HCT116 (cell line): ENCODE data around the gene TMTC1. TPM values are rescaled to one million over a fixed set of nuclear protein-coding genes. Genes with fewer than 3 reads are reported as not detected.

Experiments
- ATAC-seq: fragments of 200-7000 bp; cut with Tn5 transposase; 2 replicates; pipeline ENCODE4 v1.9.1; 2020; ENCODE audit warnings: mild to moderate bottlenecking, moderate library complexity
- BruUV-seq: library from RNA; stranded (reverse); fragments of 400-500 nt; replicated peaks from 2 replicates; lab custom pipeline; 2021; lab: Mats Ljungman, UMichigan
- CTCF ChIA-PET: fragments of 300-600 bp; sonication (Branson Sonifier 250); formaldehyde crosslinking; loops from one replicate; lab custom pipeline; 2021; ENCODE audit warnings: antibody characterized with exemption; lab: Charles Lee
- POLR2A ChIA-PET: fragments of 300-600, 350-600 bp; sonication (Branson Sonifier 250); formaldehyde crosslinking; loops from one replicate; lab custom pipeline; 2021; ENCODE audit warnings: antibody characterized with exemption; lab: Charles Lee
- RAD21 ChIA-PET, 2 experiments: fragments of 300-600 bp; sonication (Branson Sonifier 250); formaldehyde crosslinking; loops; one replicate each; lab custom pipeline; 2023; ENCODE audit warnings: low total read pairs in 2 of 2; ENCODE audit not compliant: uncharacterized antibody in 2 of 2, unreplicated experiment in 2 of 2, low non-redundant PET in 1 of 2; lab: Charles Lee
- DNase-seq: peaks from one replicate; pipeline ENCODE4 v3.0.0-alpha.2; 2010; ENCODE audit warnings: low read depth, low spot score
- H2AFZ ChIP-seq: fragments of 200-600 bp; shearing (Covaris generic), sonication (generic); 2 replicates; pipeline ENCODE4 v1.6.1; 2017; ENCODE audit warnings: low read depth, mixed run types, mixed read lengths, antibody characterized with exemption, low read length; ENCODE audit not compliant: poor library complexity, severe bottlenecking
- H3K27ac ChIP-seq: 2 replicates; pipeline ENCODE4 v1.5.1; 2012; ENCODE audit warnings: low read depth, low read length
- H3K27me3 ChIP-seq: fragments of 200-600 bp; sonication (generic); 2 replicates; pipeline ENCODE4 v1.6.1; 2016; ENCODE audit warnings: mixed run types, low read length, mixed read lengths; ENCODE audit not compliant: insufficient read depth
- H3K36me3 ChIP-seq, 2 experiments: fragments of 200-500 bp in 1 of 2; fragments of 200-600 bp in 1 of 2; sonication (Bioruptor generic) in 1 of 2; sonication (generic) in 1 of 2; 2 replicates each; pipeline versions ENCODE4 v1.5.1 to v1.6.1; 2014 to 2016; ENCODE audit warnings: low read length in 2 of 2, inconsistent platforms in 1 of 2, mixed read lengths in 1 of 2, mixed run types in 1 of 2; ENCODE audit not compliant: insufficient read depth in 2 of 2, control insufficient read depth in 1 of 2
- H3K4me1 ChIP-seq, 2 experiments: fragments of 200-600 bp in 1 of 2; sonication (generic) in 1 of 2; 2 replicates each; pipeline versions ENCODE4 v1.5.1 to v1.6.1; 2012 to 2017; ENCODE audit warnings: low read length in 2 of 2, inconsistent platforms in 1 of 2, mild to moderate bottlenecking in 1 of 2, mixed read lengths in 1 of 2, mixed run types in 1 of 2, moderate library complexity in 1 of 2; ENCODE audit not compliant: insufficient read depth in 2 of 2, control insufficient read depth in 1 of 2
- H3K4me2 ChIP-seq: fragments of 200-600 bp; sonication (generic); 2 replicates; pipeline ENCODE4 v1.6.1; 2017; ENCODE audit warnings: mixed run types, low read length, mixed read lengths
- H3K4me3 ChIP-seq, 2 experiments: fragments of 200-600 bp in 1 of 2; sonication (generic) in 1 of 2; replicated peaks in 1 of 2; 2 replicates each; pipeline ENCODE4 v1.5.1; 2011 to 2016; ENCODE audit warnings: low read length in 2 of 2, control low read depth in 1 of 2, low read depth in 1 of 2, mild to moderate bottlenecking in 1 of 2, mixed read lengths in 1 of 2, mixed run types in 1 of 2
- H3K79me2 ChIP-seq: fragments of 200-600 bp; sonication (generic); 2 replicates; pipeline ENCODE4 v1.6.1; 2017; ENCODE audit warnings: mild to moderate bottlenecking, mixed run types, low read length, moderate library complexity, mixed read lengths; ENCODE audit not compliant: insufficient read depth
- H3K9ac ChIP-seq: fragments of 200-600 bp; sonication (generic); 2 replicates; pipeline ENCODE4 v1.6.1; 2016; ENCODE audit warnings: low read length, mixed read lengths
- H3K9me2 ChIP-seq: fragments of 200-600 bp; sonication (generic), shearing (Covaris generic); 2 replicates; pipeline ENCODE4 v1.6.1; 2017; ENCODE audit warnings: mixed run types, mild to moderate bottlenecking, moderate library complexity; ENCODE audit not compliant: insufficient read depth
- H3K9me3 ChIP-seq, 2 experiments: fragments of 200-500 bp in 1 of 2; fragments of 200-600 bp in 1 of 2; sonication (Bioruptor generic) in 1 of 2; sonication (generic) in 1 of 2; 2 replicates each; pipeline ENCODE4 v1.6.1; 2014 to 2017; ENCODE audit warnings: low read length in 2 of 2, mixed read lengths in 2 of 2, inconsistent platforms in 1 of 2, low read depth in 1 of 2, mild to moderate bottlenecking in 1 of 2, mixed run types in 1 of 2, moderate library complexity in 1 of 2; ENCODE audit not compliant: control insufficient read depth in 1 of 2, insufficient read depth in 1 of 2
- H4K20me1 ChIP-seq: fragments of 200-600 bp; sonication (generic), shearing (Covaris generic); 2 replicates; pipeline ENCODE4 v1.6.1; 2017; ENCODE audit warnings: mixed run types, mild to moderate bottlenecking, moderate library complexity; ENCODE audit not compliant: insufficient read depth
- FOSL1 ChIP-seq: IDR thresholded peaks from 2 replicates; pipeline ENCODE4 v1.6.1; 2012; ENCODE audit warnings: low read depth
- JUND ChIP-seq: IDR thresholded peaks from 2 replicates; pipeline ENCODE4 v1.6.1; 2012
- POLR2AphosphoS5 ChIP-seq: IDR thresholded peaks from 2 replicates; pipeline ENCODE4 v1.6.1; 2011; ENCODE audit warnings: mild to moderate bottlenecking, low read depth, low read length, moderate library complexity
- RAD21 ChIP-seq: IDR thresholded peaks from 2 replicates; pipeline ENCODE4 v1.6.1; 2012; ENCODE audit warnings: low read depth, mild to moderate bottlenecking
- REST ChIP-seq: IDR thresholded peaks from 2 replicates; pipeline ENCODE4 v1.6.1; 2012; ENCODE audit warnings: low read depth
- TCF7L2 ChIP-seq: IDR thresholded peaks from 2 replicates; pipeline ENCODE4 v1.7.0; 2011; ENCODE audit warnings: borderline replicate concordance, inconsistent platforms; ENCODE audit not compliant: insufficient read depth, insufficient read length; ENCODE audit errors: extremely low read depth
- YY1 ChIP-seq: IDR thresholded peaks from 2 replicates; pipeline ENCODE4 v1.6.1; 2011; ENCODE audit warnings: low read length, low read depth, moderate library complexity, mild to moderate bottlenecking; ENCODE audit not compliant: insufficient replicate concordance; ENCODE audit errors: extremely low read depth
- ZFX ChIP-seq: fragments of 450-650 bp; IDR thresholded peaks from 2 replicates; pipeline ENCODE4 v1.6.1; 2017
- intact Hi-C: fragments of 100-400 bp; cut with micrococcal nuclease; formaldehyde crosslinking; loops from 2 replicates; pipeline ENCODE4 v1.10.0; 2022
- total RNA-seq: library from RNA; stranded (reverse); gene quantifications from one replicate; pipeline ENCODE4 v1.2.1, GENCODE V29; 2021; ENCODE audit not compliant: unreplicated experiment
- TF ChIP-seq, protein P1 (sequence below): IDR thresholded peaks from 2 replicates; pipeline ENCODE4 v1.6.1; 2012
- TF ChIP-seq, protein P2 (sequence below): IDR thresholded peaks from 2 replicates; pipeline ENCODE4 v1.6.1; 2012

TMTC1 gene
- total RNA-seq, 1 experiment from 2014 or later: 2.0 TPM

- Histone ChIP-seq H2AFZ (no peak overlapping the region), H3K27me3 (no peaks in the 10 kb centered on the region), H3K4me1 (no peaks in the 10 kb centered on the region), H3K79me2 (no peaks in the 10 kb centered on the region), H3K9me2 (no peaks in the 10 kb centered on the region), H3K4me3 (no peak overlapping the region), H3K36me3 (no peaks in the 10 kb centered on the region), H3K9me3 (no peaks in the 10 kb centered on the region), H3K27ac (no peak overlapping the region), H4K20me1 (no peaks in the 10 kb centered on the region), H3K9ac (no peak overlapping the region), H3K4me2 (no peak overlapping the region)
- DNase-seq: no peak
- RAD21 ChIA-PET: no interaction called here
- no peak for TF ChIP-seq YY1
- TF ChIP-seq TCF7L2: no peak
- TF ChIP-seq POLR2AphosphoS5: no peak
- no peak for TF ChIP-seq JUND
- no peak for TF ChIP-seq ZFX
- TF ChIP-seq REST: no peak
- ATAC-seq: no peak
- no TSS peak for BruUV-seq
- POLR2A ChIA-PET: no interaction called here
- intact Hi-C loops: no loop called here
- CTCF ChIA-PET: no interaction called here
These were observed 72.4 kb downstream of the TMTC1 start for GRCh38 chr12:29711381-29711780.

DNA sequence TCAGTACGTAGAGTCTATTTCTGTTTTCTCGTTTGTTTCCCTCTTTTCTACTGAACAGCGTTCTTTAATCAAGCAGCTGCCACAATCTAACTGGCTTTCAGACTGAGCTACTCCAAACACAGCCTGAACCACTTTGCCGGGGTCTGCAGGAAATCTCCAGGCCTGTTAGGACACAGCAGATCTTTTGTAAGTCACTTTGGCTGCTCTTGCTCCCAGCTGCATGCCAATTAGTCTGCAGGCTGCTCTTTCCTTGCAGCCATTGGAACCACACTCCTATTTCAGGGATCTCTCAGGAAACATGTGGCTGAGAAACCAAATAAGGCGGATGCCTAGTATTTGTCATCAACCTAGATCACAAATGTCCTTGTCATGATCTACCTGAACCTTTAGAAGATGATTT is 73.6 kb downstream of the TMTC1 start:
- no peak overlapping the region for H3K9ac ChIP-seq
- no peak for DNase-seq
- ChIA-PET POLR2A (no interaction called here), CTCF (no interaction called here), RAD21 (no interaction called here)
- no peaks in the 10 kb centered on the region for H3K36me3 ChIP-seq
- H3K27me3 ChIP-seq: no peaks in the 10 kb centered on the region
- no peak overlapping the region for H3K4me2 ChIP-seq
- H2AFZ ChIP-seq: no peak overlapping the region
- ATAC-seq: no peak
- H3K4me1 ChIP-seq: no peaks in the 10 kb centered on the region
- intact Hi-C loops: no loop called here
- no peaks in the 10 kb centered on the region for H3K79me2 ChIP-seq
- H3K9me3 ChIP-seq: no peaks in the 10 kb centered on the region
- H3K27ac ChIP-seq: no peak overlapping the region
- no TSS peak for BruUV-seq
- no peak overlapping the region for H3K4me3 ChIP-seq
- H4K20me1 ChIP-seq: no peaks in the 10 kb centered on the region
- no peaks in the 10 kb centered on the region for H3K9me2 ChIP-seq
- TF ChIP-seq FOSL1 (no peak), JUND (no peak), REST (no peak), TCF7L2 (no peak), RAD21 (no peak)
- TF ChIP-seq, protein P1, sequence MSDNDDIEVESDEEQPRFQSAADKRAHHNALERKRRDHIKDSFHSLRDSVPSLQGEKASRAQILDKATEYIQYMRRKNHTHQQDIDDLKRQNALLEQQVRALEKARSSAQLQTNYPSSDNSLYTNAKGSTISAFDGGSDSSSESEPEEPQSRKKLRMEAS: no peak
- TF ChIP-seq, protein P2, sequence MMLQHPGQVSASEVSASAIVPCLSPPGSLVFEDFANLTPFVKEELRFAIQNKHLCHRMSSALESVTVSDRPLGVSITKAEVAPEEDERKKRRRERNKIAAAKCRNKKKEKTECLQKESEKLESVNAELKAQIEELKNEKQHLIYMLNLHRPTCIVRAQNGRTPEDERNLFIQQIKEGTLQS: no peak
